ENCODE measurements around the gene FAM20A.

GRCh38 chr17:68601565-68602288, 560 bp upstream of the FAM20A start:
- no peak for TF ChIP-seq CREB1 (IDR thresholded peaks at IDR 0.05)
- no peak for TF ChIP-seq CTCF (IDR thresholded peaks at IDR 0.05; ENCODE audit: control extremely low read depth in 1 of 3, insufficient read depth in 1 of 3, low read depth in 1 of 3, low read length in 3 of 3)
- no peak for TF ChIP-seq BRCA1 (IDR thresholded peaks at IDR 0.05; ENCODE audit: low read depth, low read length)
- TF ChIP-seq POLR2A (IDR thresholded peaks at IDR 0.05; ENCODE audit: control extremely low read depth in 1 of 2, low read depth in 2 of 2, low read length in 2 of 2), result no peak
- TF ChIP-seq POLR2AphosphoS5 (IDR thresholded peaks at IDR 0.05; ENCODE audit: low read depth, low read length), result no peak
- TF ChIP-seq HDAC6 (IDR thresholded peaks at IDR 0.05; ENCODE audit: low read depth, low read length), result no peak
- no peak for TF ChIP-seq CHD1 (IDR thresholded peaks at IDR 0.05; ENCODE audit: low read depth, low read length)
